H1 (cell line): ENCODE measurements around the gene KCNMA1. TPM values are rescaled to one million over a fixed set of nuclear protein-coding genes. Genes with fewer than 3 reads are reported as not detected.

Experiments
- CBX8 ChIP-seq: fragments of 300-800, 300-1000 bp; sonication (generic); IDR thresholded peaks from 2 replicates; pipeline ENCODE4 v1.7.1; 2016; ENCODE audit warnings: low read depth, low read length, borderline replicate concordance
- FOSL1 ChIP-seq: IDR thresholded peaks from 2 replicates; pipeline ENCODE4 v1.6.1; 2011; ENCODE audit warnings: mild to moderate bottlenecking, low read depth, low read length, moderate library complexity; ENCODE audit not compliant: insufficient read depth
- RAD21 ChIP-seq, 2 experiments: IDR thresholded peaks in 1 of 2; conservative IDR thresholded peaks in 1 of 2; 2 replicates each; pipeline ENCODE4 v1.6.1; 2011; ENCODE audit warnings: low read depth in 2 of 2, low read length in 2 of 2, improper control_type of control experiment in 1 of 2, inconsistent platforms in 1 of 2, mild to moderate bottlenecking in 1 of 2, moderate library complexity in 1 of 2
- RBBP5 ChIP-seq: IDR thresholded peaks from 2 replicates; pipeline ENCODE4 v1.7.1; 2012; ENCODE audit warnings: low read depth, mild to moderate bottlenecking, inconsistent platforms, low read length, moderate library complexity, borderline replicate concordance
- SIN3A ChIP-seq, 2 experiments: IDR thresholded peaks in 1 of 2; conservative IDR thresholded peaks in 1 of 2; 2 replicates each; pipeline ENCODE4 v1.6.1; 2011 to 2012; ENCODE audit warnings: low read length in 2 of 2, improper control_type of control experiment in 1 of 2, low read depth in 1 of 2, mild to moderate bottlenecking in 1 of 2
- SIX5 ChIP-seq: IDR thresholded peaks from 2 replicates; pipeline ENCODE4 v1.6.1; 2011; ENCODE audit warnings: mild to moderate bottlenecking, low read depth, low read length
- polyA plus RNA-seq, 7 experiments: library from polyadenylated mRNA; depleted of rRNA in 3 of 7; stranded (reverse) in 5 of 7; unstranded in 2 of 7; fragments of >200 nt in 5 of 7; fragments of 200-250 nt in 2 of 7; gene quantifications; 1 replicate in 5 of 7; 2 replicates in 1 of 7; 4 replicates in 1 of 7; pipeline versions ENCODE4 v1.2.1 to v1.2.3, GENCODE V29; 2011 to 2013; ENCODE audit warnings: missing spikeins in 2 of 7, mixed read lengths in 2 of 7
- total RNA-seq: library from RNA; stranded (reverse); fragmentation: NEBNext Ultra II Directional; extraction: Animal tissue kit (Norgen Biotek cat#: 25700); gene quantifications from 2 replicates; pipeline ENCODE4 v1.2.1, GENCODE V29; 2021
- TF ChIP-seq, protein P1 (sequence below): IDR thresholded peaks from 2 replicates; pipeline ENCODE4 v1.6.1; 2011; ENCODE audit warnings: low read length, improper control_type of control experiment

Gene KCNMA1
- total and polyA plus RNA-seq, 2 of the 8 experiments (the other 6 are each of a cell fraction or from before 2014, with no cell fraction given), result 10.2 to 11.1 TPM

DNA sequence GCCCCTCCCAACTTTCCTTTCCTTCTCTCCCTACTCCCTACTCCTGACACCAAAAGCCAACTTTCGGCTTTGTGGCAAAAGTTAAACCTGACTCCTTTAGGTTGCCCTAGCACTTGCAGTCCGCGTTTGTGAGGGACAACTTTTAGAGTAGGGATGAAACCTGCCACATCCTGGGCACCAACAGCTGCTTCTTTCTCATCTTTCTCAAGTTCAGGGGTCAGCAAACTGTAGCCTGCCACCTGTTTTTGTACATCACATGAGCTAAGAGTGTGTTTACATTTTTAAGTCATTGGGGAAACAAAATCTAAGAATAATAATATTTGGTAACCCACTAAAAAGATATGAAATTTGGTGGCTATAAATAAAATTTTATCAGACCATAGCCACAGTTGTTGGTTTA, 660.6 kb downstream of the KCNMA1 start (continued):
- TF ChIP-seq SIN3A (conservative IDR thresholded peaks at IDR 0.05 in 1 of 2, IDR thresholded peaks at IDR 0.05 in 1 of 2; ENCODE audit: low read depth in 1 of 2, low read length in 2 of 2) (no peak), RAD21 (IDR thresholded peaks at IDR 0.05 in 1 of 2, conservative IDR thresholded peaks at IDR 0.05 in 1 of 2; ENCODE audit: low read depth in 2 of 2, low read length in 2 of 2) (no peak), RBBP5 (no peak), CBX8 (no peak), FOSL1 (no peak), SIX5 (no peak)
- TF ChIP-seq, protein P1, sequence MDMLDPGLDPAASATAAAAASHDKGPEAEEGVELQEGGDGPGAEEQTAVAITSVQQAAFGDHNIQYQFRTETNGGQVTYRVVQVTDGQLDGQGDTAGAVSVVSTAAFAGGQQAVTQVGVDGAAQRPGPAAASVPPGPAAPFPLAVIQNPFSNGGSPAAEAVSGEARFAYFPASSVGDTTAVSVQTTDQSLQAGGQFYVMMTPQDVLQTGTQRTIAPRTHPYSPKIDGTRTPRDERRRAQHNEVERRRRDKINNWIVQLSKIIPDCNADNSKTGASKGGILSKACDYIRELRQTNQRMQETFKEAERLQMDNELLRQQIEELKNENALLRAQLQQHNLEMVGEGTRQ, result no peak
- TF ChIP-seq, all 59 proteins: peak for 0
